Endothelial cell of umbilical vein (primary cell): ENCODE results near the gene SSC5D. TPM values are rescaled to one million over a fixed set of nuclear protein-coding genes. Genes with fewer than 3 reads are reported as not detected.
A peak's percentile ranks its signal among the peaks of the same experiment; 100 is the strongest.

Source experiments
- BruUV-seq: library from RNA; stranded (reverse); fragments of 400-500 nt; replicated peaks from 2 replicates; lab custom pipeline; 2021; lab: Mats Ljungman, UMichigan
- CTCF ChIA-PET: fragments of 300-600, 350-600 bp; sonication (Branson Sonifier 250); formaldehyde crosslinking; loops from one replicate; lab custom pipeline; 2021; ENCODE audit warnings: antibody characterized with exemption, inconsistent platforms; lab: Charles Lee
- POLR2A ChIA-PET: fragments of 300-600, 350-600 bp; sonication (Branson Sonifier 250); formaldehyde crosslinking; loops from one replicate; lab custom pipeline; 2021; ENCODE audit warnings: antibody characterized with exemption, inconsistent platforms; lab: Charles Lee
- DNase-seq: peaks from one replicate; pipeline ENCODE4 v3.0.0-alpha.2; 2011; ENCODE audit warnings: low read depth, low spot score
- FAIRE-seq: peaks from 2 replicates; lab custom pipeline; 2011; peaks lifted over from hg19 to GRCh38; lab: Jason Lieb, UNC
- H2AFZ ChIP-seq: 2 replicates; pipeline ENCODE4 v1.6.0; 2012; ENCODE audit warnings: low read depth, low read length, control low read depth, inconsistent platforms
- H3K27ac ChIP-seq: 2 replicates; pipeline ENCODE4 v1.5.1; 2011; ENCODE audit warnings: low read depth, mild to moderate bottlenecking, control low read depth, low read length, moderate library complexity; ENCODE audit not compliant: insufficient read depth
- H3K27me3 ChIP-seq, 2 experiments: 2 replicates each; pipeline versions ENCODE4 v1.6.0 to v1.6.1; 2011; ENCODE audit warnings: low read length in 2 of 2, mixed read lengths in 1 of 2; ENCODE audit not compliant: control insufficient read depth in 2 of 2, insufficient read depth in 2 of 2
- H3K36me3 ChIP-seq, 2 experiments: 2 replicates in 1 of 2; 3 replicates in 1 of 2; pipeline ENCODE4 v1.5.1; 2011; ENCODE audit warnings: low read length in 2 of 2, mild to moderate bottlenecking in 1 of 2, moderate library complexity in 1 of 2; ENCODE audit not compliant: control insufficient read depth in 2 of 2, insufficient read depth in 2 of 2; ENCODE audit errors: extremely low read depth in 1 of 2
- H3K4me1 ChIP-seq: 3 replicates; pipeline ENCODE4 v1.5.1; 2011; ENCODE audit warnings: mild to moderate bottlenecking, low read length; ENCODE audit not compliant: control insufficient read depth, insufficient read depth; ENCODE audit errors: extremely low read depth
- H3K4me2 ChIP-seq: 2 replicates; pipeline ENCODE4 v1.6.1; 2011; ENCODE audit warnings: low read length, control low read depth, mixed read lengths; ENCODE audit not compliant: insufficient read depth
- H3K4me3 ChIP-seq, 3 experiments: fragments of 200-600 bp in 1 of 3; sonication (generic), shearing (Covaris generic) in 1 of 3; replicated peaks in 1 of 3; 2 replicates each; pipeline ENCODE4 v1.5.1; 2011 to 2016; ENCODE audit warnings: control low read depth in 3 of 3, low read length in 3 of 3, mild to moderate bottlenecking in 2 of 3, inconsistent platforms in 1 of 3, low read depth in 1 of 3, moderate library complexity in 1 of 3; ENCODE audit not compliant: insufficient read depth in 1 of 3
- H3K79me2 ChIP-seq: 2 replicates; pipeline ENCODE4 v1.6.0; 2012; ENCODE audit warnings: low read length, inconsistent platforms; ENCODE audit not compliant: control insufficient read depth, insufficient read depth
- H3K9ac ChIP-seq: replicated peaks from 2 replicates; pipeline ENCODE3; 2011; ENCODE audit warnings: low read length, control low read depth; ENCODE audit not compliant: insufficient read depth; ENCODE audit errors: extremely low read depth
- H3K9me1 ChIP-seq: replicated peaks from 3 replicates; pipeline ENCODE4 v1.6.0; 2011; ENCODE audit warnings: mild to moderate bottlenecking, low read length; ENCODE audit not compliant: control insufficient read depth, insufficient read depth; ENCODE audit errors: extremely low read depth
- H3K9me3 ChIP-seq: replicated peaks from 2 replicates; pipeline ENCODE4 v1.5.1; 2012; ENCODE audit warnings: low read length, inconsistent platforms; ENCODE audit not compliant: control insufficient read depth, insufficient read depth
- H4K20me1 ChIP-seq: replicated peaks from 2 replicates; pipeline ENCODE3; 2011; ENCODE audit warnings: mild to moderate bottlenecking, low read length; ENCODE audit not compliant: control insufficient read depth, insufficient read depth; ENCODE audit errors: extremely low read depth
- EZH2 ChIP-seq: IDR thresholded peaks from 2 replicates; pipeline ENCODE4 v1.6.1; 2012; ENCODE audit warnings: borderline replicate concordance, low read depth, mild to moderate bottlenecking, moderate library complexity, low read length, inconsistent platforms; ENCODE audit not compliant: severe bottlenecking
- FOS ChIP-seq: IDR thresholded peaks from 2 replicates; pipeline ENCODE4 v1.6.1; 2011; ENCODE audit warnings: mild to moderate bottlenecking, low read length, moderate library complexity, borderline replicate concordance; ENCODE audit not compliant: insufficient read depth
- GATA2 ChIP-seq: IDR thresholded peaks from 2 replicates; pipeline ENCODE4 v1.7.0; 2011; ENCODE audit warnings: low read depth, mild to moderate bottlenecking, moderate library complexity, mixed read lengths, low read length; ENCODE audit not compliant: insufficient read length, insufficient read depth
- JUN ChIP-seq: IDR thresholded peaks from 2 replicates; pipeline ENCODE4 v1.6.1; 2011; ENCODE audit warnings: borderline replicate concordance, low read depth; ENCODE audit not compliant: insufficient read length, insufficient read depth
- MYC ChIP-seq: IDR thresholded peaks from one replicate; pipeline ENCODE4 v1.6.1; 2011; ENCODE audit warnings: mild to moderate bottlenecking, low read depth, low read length
- POLR2A ChIP-seq: IDR thresholded peaks from 2 replicates; pipeline ENCODE4 v1.6.1; 2012; ENCODE audit warnings: low read depth, mild to moderate bottlenecking, control low read depth, low read length
- POLR2AphosphoS5 ChIP-seq: IDR thresholded peaks from 2 replicates; pipeline ENCODE4 v1.6.1; 2012; ENCODE audit warnings: low read depth, mild to moderate bottlenecking, control low read depth, low read length, moderate library complexity; ENCODE audit not compliant: insufficient read depth
- dilution Hi-C: fragments of 300-500 bp; cut with MboI; formaldehyde crosslinking; loops from one replicate; pipeline ENCODE4 v1.15.0; 2019; ENCODE audit warnings: low sequenced_read_pairs; ENCODE audit not compliant: extremely low pct_ligation_motif_present
- intact Hi-C: fragments of 100-400 bp; cut with micrococcal nuclease; formaldehyde crosslinking; loops from one replicate; pipeline ENCODE4 v1.10.0; 2022
- polyA plus RNA-seq, 4 experiments: library from polyadenylated mRNA; depleted of rRNA in 3 of 4; stranded (reverse) in 3 of 4; unstranded in 1 of 4; fragments of >200 nt; gene quantifications; 2 replicates each; pipeline versions ENCODE4 v1.2.1 to v1.2.3, GENCODE V29; 2011 to 2012; ENCODE audit warnings: missing spikeins in 1 of 4
- total RNA-seq: library from RNA; stranded (reverse); gene quantifications from 2 replicates; pipeline ENCODE4 v1.2.3, GENCODE V29; 2021
- TF ChIP-seq, protein P1 (sequence below), 2 donors: IDR thresholded peaks; 1 replicate in 1 of 2; 2 replicates in 1 of 2; pipeline ENCODE4 v1.5.1; 2011; ENCODE audit warnings: low read length in 2 of 2, mild to moderate bottlenecking in 2 of 2, moderate library complexity in 2 of 2, control low read depth in 1 of 2, inconsistent platforms in 1 of 2, low read depth in 1 of 2; ENCODE audit not compliant: insufficient read depth in 1 of 2; ENCODE audit errors: extremely low read depth in 1 of 2
- TF ChIP-seq, protein P2 (sequence below): IDR thresholded peaks from 2 replicates; pipeline ENCODE4 v1.6.1; 2011; ENCODE audit not compliant: insufficient read depth, insufficient read length

The SSC5D gene
- total and polyA plus RNA-seq, 2 donors (not counting 3 experiments of a cell fraction or from before 2014, with no cell fraction given), result 0.47 to 1.3 TPM

DNA sequence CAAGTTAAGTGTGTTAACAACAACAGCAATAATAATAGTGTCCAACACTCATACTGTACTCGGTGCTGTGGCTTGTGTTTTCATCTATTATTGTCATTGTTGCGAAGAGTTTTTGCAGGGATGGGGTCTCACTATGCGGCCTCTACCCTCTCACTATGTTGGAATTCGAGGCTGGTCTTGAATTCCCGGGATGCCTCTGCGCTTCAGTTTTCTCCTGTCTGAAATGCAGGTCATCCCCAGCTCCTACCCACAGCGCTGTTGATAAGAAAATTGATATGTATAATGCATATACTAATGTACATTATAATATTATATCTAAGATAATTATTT, 62.0 kb downstream of the SSC5D start:
- Histone ChIP-seq H3K4me3 (peak overlapping the region in 1 of 3 experiments; percentile 26), H3K27me3 (peaks cover 0 to 3% of the 10 kb centered on the region in 2 experiments), H3K9me1 (no peaks in the 10 kb centered on the region), H3K4me1 (peaks cover 33% of the 10 kb centered on the region), H3K9ac (no peak overlapping the region), H3K27ac (peak overlapping the region; percentile 96), H3K4me2 (peak overlapping the region; percentile 65), H3K36me3 (no peaks in the 10 kb centered on the region), H4K20me1 (no peaks in the 10 kb centered on the region), H3K79me2 (no peaks in the 10 kb centered on the region), H3K9me3 (no peaks in the 10 kb centered on the region), H2AFZ (peak overlapping the region; percentile 65)
- ChIA-PET POLR2A (interaction anchor here (0.5 kb wide), 1 partner anchor 73 kb away, joined by 3 read pairs; no protein-coding TSS in a partner anchor), CTCF (interaction anchor here (0.7 to 2.0 kb wide), 5 partner anchors 8 to 82 kb away, joined by 3 to 6 read pairs (median 4); partner anchors contain the start of gene FIZ1)
- TF ChIP-seq EZH2, result no peak
- no peak for TF ChIP-seq GATA2
- TF ChIP-seq POLR2AphosphoS5, result no peak
- no peak for TF ChIP-seq FOS
- no peak for TF ChIP-seq POLR2A
- TF ChIP-seq MYC, result no peak
- BruUV-seq, result no TSS peak
- intact Hi-C loops (no loop called here), dilution Hi-C loops (no loop called here)
- FAIRE-seq, result no peak
- DNase-seq, result no peak

DNA sequence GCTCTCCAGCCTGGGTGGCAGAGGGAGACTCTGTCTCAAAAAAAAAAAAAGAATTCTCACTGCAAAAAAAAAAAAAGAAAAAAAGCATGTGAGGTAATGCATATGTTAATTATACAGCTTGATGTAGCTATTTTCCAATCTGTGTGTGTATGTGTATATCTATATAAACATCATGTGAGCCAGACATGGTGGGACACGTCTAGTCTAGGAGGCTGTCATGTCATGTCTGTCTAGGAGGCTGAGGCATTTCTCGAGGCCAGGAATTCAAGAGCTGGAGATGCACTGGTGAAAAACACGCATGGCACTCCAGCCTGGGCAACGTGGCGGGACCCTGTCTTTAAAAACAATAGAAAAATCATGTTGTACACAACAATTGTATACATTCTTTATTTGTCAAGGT, 64.0 kb downstream of the SSC5D start:
- CTCF ChIA-PET, result interaction anchor here (1.3 kb wide), 1 partner anchor 411 kb away, joined by 4 read pairs; no protein-coding TSS in a partner anchor
- TF ChIP-seq JUN, result no peak
- TF ChIP-seq GATA2, result no peak
- TF ChIP-seq, protein P1, sequence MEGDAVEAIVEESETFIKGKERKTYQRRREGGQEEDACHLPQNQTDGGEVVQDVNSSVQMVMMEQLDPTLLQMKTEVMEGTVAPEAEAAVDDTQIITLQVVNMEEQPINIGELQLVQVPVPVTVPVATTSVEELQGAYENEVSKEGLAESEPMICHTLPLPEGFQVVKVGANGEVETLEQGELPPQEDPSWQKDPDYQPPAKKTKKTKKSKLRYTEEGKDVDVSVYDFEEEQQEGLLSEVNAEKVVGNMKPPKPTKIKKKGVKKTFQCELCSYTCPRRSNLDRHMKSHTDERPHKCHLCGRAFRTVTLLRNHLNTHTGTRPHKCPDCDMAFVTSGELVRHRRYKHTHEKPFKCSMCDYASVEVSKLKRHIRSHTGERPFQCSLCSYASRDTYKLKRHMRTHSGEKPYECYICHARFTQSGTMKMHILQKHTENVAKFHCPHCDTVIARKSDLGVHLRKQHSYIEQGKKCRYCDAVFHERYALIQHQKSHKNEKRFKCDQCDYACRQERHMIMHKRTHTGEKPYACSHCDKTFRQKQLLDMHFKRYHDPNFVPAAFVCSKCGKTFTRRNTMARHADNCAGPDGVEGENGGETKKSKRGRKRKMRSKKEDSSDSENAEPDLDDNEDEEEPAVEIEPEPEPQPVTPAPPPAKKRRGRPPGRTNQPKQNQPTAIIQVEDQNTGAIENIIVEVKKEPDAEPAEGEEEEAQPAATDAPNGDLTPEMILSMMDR (IDR thresholded peaks at IDR 0.05; ENCODE audit: extremely low read depth in 1 of 2, insufficient read depth in 1 of 2, low read depth in 1 of 2, low read length in 2 of 2), result no peak
- no peak for TF ChIP-seq EZH2
- TF ChIP-seq POLR2AphosphoS5, result no peak
- TF ChIP-seq MYC, result no peak
- TF ChIP-seq, protein P2, sequence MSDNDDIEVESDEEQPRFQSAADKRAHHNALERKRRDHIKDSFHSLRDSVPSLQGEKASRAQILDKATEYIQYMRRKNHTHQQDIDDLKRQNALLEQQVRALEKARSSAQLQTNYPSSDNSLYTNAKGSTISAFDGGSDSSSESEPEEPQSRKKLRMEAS, result no peak
- TF ChIP-seq FOS, result no peak
- TF ChIP-seq POLR2A, result no peak
- Histone ChIP-seq H3K36me3 (no peaks in the 10 kb centered on the region), H3K79me2 (no peaks in the 10 kb centered on the region), H3K4me1 (peaks cover 22% of the 10 kb centered on the region), H3K9ac (no peak overlapping the region), H3K4me3 (no peak overlapping the region), H3K9me3 (no peaks in the 10 kb centered on the region), H3K27me3 (peaks cover 0 to 3% of the 10 kb centered on the region in 2 experiments), H4K20me1 (no peaks in the 10 kb centered on the region), H3K27ac (no peak overlapping the region), H3K9me1 (no peaks in the 10 kb centered on the region), H3K4me2 (no peak overlapping the region), H2AFZ (no peak overlapping the region)
- BruUV-seq, result no TSS peak
- intact Hi-C loops, result no loop called here
- POLR2A ChIA-PET, result no interaction called here
- FAIRE-seq (no peak), DNase-seq (no peak)
- dilution Hi-C loops, result no loop called here
